Neural cell (in vitro differentiated cells): Measurements from ENCODE around the gene GPR87. TPM values are rescaled to one million over a fixed set of nuclear protein-coding genes. Genes with fewer than 3 reads are reported as not detected.

ENCODE experiments used
- H2AFZ ChIP-seq: fragments of 200-600, 300-800 bp; sonication (generic), shearing (Covaris generic); 2 replicates; pipeline ENCODE4 v1.6.0; 2014; ENCODE audit warnings: low read depth, mild to moderate bottlenecking, antibody characterized with exemption, low read length, moderate library complexity
- H3F3A ChIP-seq: fragments of 200-600 bp; shearing (Covaris generic); 2 replicates; pipeline ENCODE4 v1.6.1; 2016; ENCODE audit warnings: mild to moderate bottlenecking, moderate library complexity, mixed read lengths, antibody characterized with exemption, low read length; ENCODE audit not compliant: insufficient read depth, poor library complexity, severe bottlenecking
- H3K27ac ChIP-seq: fragments of 200-600, 300-800 bp; sonication (generic), shearing (Covaris generic); 2 replicates; pipeline ENCODE4 v1.5.1; 2014; ENCODE audit warnings: mild to moderate bottlenecking, low read length, moderate library complexity
- H3K27me3 ChIP-seq: fragments of 300-800, 200-600 bp; sonication (generic), shearing (Covaris generic); 2 replicates; pipeline ENCODE4 v1.6.0; 2014; ENCODE audit warnings: mild to moderate bottlenecking, low read depth, low read length, moderate library complexity; ENCODE audit not compliant: insufficient read depth
- H3K36me3 ChIP-seq: fragments of 300-800, 200-600 bp; sonication (generic), shearing (Covaris generic); 2 replicates; pipeline ENCODE4 v1.5.1; 2014; ENCODE audit warnings: mild to moderate bottlenecking, antibody characterized with exemption, low read length, moderate library complexity; ENCODE audit not compliant: insufficient read depth
- H3K4me2 ChIP-seq: fragments of 300-800, 200-600 bp; sonication (generic), shearing (Covaris generic); 2 replicates; pipeline ENCODE4 v1.6.0; 2014; ENCODE audit warnings: mild to moderate bottlenecking, low read length
- H3K4me3 ChIP-seq: fragments of 300-800, 200-600 bp; sonication (generic), shearing (Covaris generic); 2 replicates; pipeline ENCODE4 v1.5.1; 2014; ENCODE audit warnings: mild to moderate bottlenecking, low read length, moderate library complexity
- H3K79me2 ChIP-seq: fragments of 200-600 bp; shearing (Covaris generic); replicated peaks from 2 replicates; pipeline ENCODE4 v1.6.0; 2014; ENCODE audit warnings: mild to moderate bottlenecking, low read length, moderate library complexity; ENCODE audit not compliant: insufficient read depth
- H3K9ac ChIP-seq: fragments of 300-800, 200-600 bp; sonication (generic), shearing (Covaris generic); 2 replicates; pipeline ENCODE4 v1.6.1; 2016; ENCODE audit warnings: mild to moderate bottlenecking, low read length, mixed read lengths
- H3K9me2 ChIP-seq: fragments of 200-600 bp; shearing (Covaris generic); 2 replicates; pipeline ENCODE4 v1.6.1; 2016; ENCODE audit warnings: mild to moderate bottlenecking, low read length, mixed read lengths; ENCODE audit not compliant: insufficient read depth
- H3K9me3 ChIP-seq: fragments of 200-600, 300-800 bp; sonication (generic), shearing (Covaris generic); 2 replicates; pipeline ENCODE4 v1.6.1; 2016; ENCODE audit warnings: mild to moderate bottlenecking, mixed run types, low read length, moderate library complexity, mixed read lengths
- H4K20me1 ChIP-seq: fragments of 200-600 bp; shearing (Covaris generic); 2 replicates; pipeline ENCODE4 v1.6.1; 2016; ENCODE audit warnings: mild to moderate bottlenecking, mixed run types; ENCODE audit not compliant: insufficient read depth
- CTCF ChIP-seq: fragments of 450-650 bp; IDR thresholded peaks from 2 replicates; pipeline ENCODE4 v1.5.1; 2014; ENCODE audit warnings: antibody characterized with exemption, mild to moderate bottlenecking, moderate library complexity; ENCODE audit not compliant: poor library complexity, severe bottlenecking
- EP300 ChIP-seq: fragments of 450-650 bp; conservative IDR thresholded peaks from 2 replicates; pipeline ENCODE4 v1.6.1; 2014; ENCODE audit warnings: antibody characterized with exemption, mild to moderate bottlenecking, moderate library complexity; ENCODE audit not compliant: poor library complexity, severe bottlenecking
- EZH2 ChIP-seq: fragments of 200-600, 300-800 bp; shearing (Covaris generic), sonication (generic); IDR thresholded peaks from 2 replicates; pipeline ENCODE4 v1.6.1; 2014; ENCODE audit warnings: antibody characterized with exemption, low read length, borderline replicate concordance, mild to moderate bottlenecking; ENCODE audit not compliant: insufficient read depth, poor library complexity, severe bottlenecking
- MXI1 ChIP-seq: fragments of 450-650 bp; conservative IDR thresholded peaks from 2 replicates; pipeline ENCODE4 v1.6.1; 2014; ENCODE audit warnings: antibody characterized with exemption, mild to moderate bottlenecking; ENCODE audit not compliant: poor library complexity, severe bottlenecking
- POLR2AphosphoS5 ChIP-seq: IDR thresholded peaks from 2 replicates; pipeline ENCODE4 v1.6.1; 2012
- RAD21 ChIP-seq: fragments of 450-650 bp; conservative IDR thresholded peaks from 2 replicates; pipeline ENCODE4 v1.6.1; 2014; ENCODE audit warnings: antibody characterized with exemption, mild to moderate bottlenecking, moderate library complexity
- REST ChIP-seq: IDR thresholded peaks from 2 replicates; pipeline ENCODE4 v1.6.1; 2012; ENCODE audit warnings: borderline replicate concordance
- SMC3 ChIP-seq: fragments of 450-650 bp; conservative IDR thresholded peaks from 2 replicates; pipeline ENCODE4 v1.6.1; 2014; ENCODE audit warnings: antibody characterized with exemption, mild to moderate bottlenecking, moderate library complexity; ENCODE audit not compliant: poor library complexity
- TAF1 ChIP-seq: IDR thresholded peaks from 2 replicates; pipeline ENCODE4 v1.6.1; 2012; ENCODE audit warnings: low read depth
- polyA plus RNA-seq: library from polyadenylated mRNA; depleted of rRNA; stranded (reverse); fragments of >200 nt; gene quantifications from 2 replicates; pipeline ENCODE4 v1.2.3, GENCODE V29; 2014

GPR87 gene
- polyA plus RNA-seq, 1 donor from 2014 or later, result not detected

GRCh38 chr3:151309566-151309965 is 7.1 kb downstream of the GPR87 start:
- Histone ChIP-seq H3F3A (no peaks in the 10 kb centered on the region), H3K9ac (no peak overlapping the region), H3K4me2 (no peak overlapping the region), H3K27me3 (no peaks in the 10 kb centered on the region), H3K27ac (no peak overlapping the region), H3K4me3 (no peak overlapping the region), H3K9me3 (no peaks in the 10 kb centered on the region), H2AFZ (no peak overlapping the region), H4K20me1 (peaks cover 3% of the 10 kb centered on the region), H3K36me3 (no peaks in the 10 kb centered on the region), H3K79me2 (no peaks in the 10 kb centered on the region), H3K9me2 (no peaks in the 10 kb centered on the region)
- TF ChIP-seq SMC3, result no peak
- TF ChIP-seq RAD21, result no peak
- no peak for TF ChIP-seq TAF1
- no peak for TF ChIP-seq EP300
- TF ChIP-seq EZH2, result no peak
- no peak for TF ChIP-seq CTCF
- no peak for TF ChIP-seq POLR2AphosphoS5
- TF ChIP-seq REST, result no peak
- no peak for TF ChIP-seq MXI1

DNA sequence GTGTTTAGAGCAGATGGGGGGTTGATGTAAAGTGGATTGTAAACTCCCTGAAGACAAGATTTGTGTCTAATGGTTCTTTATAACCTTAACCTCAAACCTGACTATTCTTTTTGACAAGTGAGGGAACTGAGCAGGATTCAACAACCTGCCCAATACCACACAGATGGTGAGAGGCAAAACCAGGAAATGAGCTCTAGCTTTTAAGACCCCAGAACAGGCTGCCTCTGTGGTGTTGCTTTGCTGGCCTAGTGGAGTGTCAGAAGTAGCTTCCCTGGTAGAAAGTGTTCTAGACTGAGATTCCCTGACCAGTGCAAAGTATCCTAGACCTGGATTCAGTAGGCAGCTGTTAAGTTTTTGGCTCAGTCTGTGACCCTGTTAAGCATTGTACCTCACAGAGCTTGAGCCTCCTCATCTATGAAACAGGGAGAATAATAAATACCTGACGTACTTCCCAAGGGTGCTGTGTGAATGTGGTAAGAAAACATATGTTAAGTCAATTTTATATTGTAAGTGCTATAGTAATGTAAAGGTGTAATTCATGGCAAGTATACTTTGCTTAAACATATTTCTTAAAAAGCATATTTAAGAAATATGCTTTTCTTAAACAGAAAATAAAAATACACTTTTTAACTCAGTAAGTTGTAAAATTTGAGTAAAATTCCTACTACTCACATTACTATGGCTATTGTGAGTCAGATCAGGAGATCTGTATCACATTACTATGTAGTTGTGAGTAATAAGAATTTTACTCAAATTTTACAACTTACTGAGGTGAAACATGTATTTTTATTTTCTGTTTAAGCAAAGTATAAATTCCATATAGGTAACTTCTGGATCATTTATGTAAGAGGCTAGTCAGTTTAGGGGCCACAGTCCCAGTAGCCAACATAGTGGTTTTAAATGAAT is 8.8 kb downstream of the GPR87 start:
- no peaks in the 10 kb centered on the region for H3K79me2 ChIP-seq
- H3K4me3 ChIP-seq, result no peak overlapping the region
- no peak overlapping the region for H2AFZ ChIP-seq
- H3K9me2 ChIP-seq, result no peaks in the 10 kb centered on the region
- H3K27ac ChIP-seq, result no peak overlapping the region
- H3K9ac ChIP-seq, result no peak overlapping the region
- no peaks in the 10 kb centered on the region for H3K27me3 ChIP-seq
- H3F3A ChIP-seq, result no peaks in the 10 kb centered on the region
- H3K4me2 ChIP-seq, result no peak overlapping the region
- no peaks in the 10 kb centered on the region for H3K9me3 ChIP-seq
- TF ChIP-seq SMC3 (no peak), REST (no peak), MXI1 (no peak)
- H4K20me1 ChIP-seq, result peaks cover 3% of the 10 kb centered on the region
- H3K36me3 ChIP-seq, result no peaks in the 10 kb centered on the region
